Motor neuron (in vitro differentiated cells): ENCODE results near the gene TAF6. TPM values are rescaled to one million over a fixed set of nuclear protein-coding genes. Genes with fewer than 3 reads are reported as not detected.

Experiments
- ATAC-seq, 8 experiments: fragments of 200-7000 bp; cut with Tn5 transposase; replicated peaks in 6 of 8; 2 replicates each; pipeline ENCODE4 v1.8.0; 2021; ENCODE audit warnings: mild to moderate bottlenecking in 8 of 8, moderate library complexity in 8 of 8
- H3K27ac ChIP-seq, 2 donors: fragments of 250-450 bp; sonication (Bioruptor Pico); 2 replicates each; pipeline ENCODE4 v1.9.0; 2021; ENCODE audit warnings: antibody characterized with exemption in 2 of 2, mild to moderate bottlenecking in 2 of 2, moderate library complexity in 1 of 2
- H3K4me1 ChIP-seq, 2 donors: fragments of 250-450 bp; sonication (Bioruptor Pico); replicated peaks in 1 of 2; 2 replicates each; pipeline ENCODE4 v1.6.1; 2021; ENCODE audit warnings: antibody characterized with exemption in 2 of 2, mild to moderate bottlenecking in 2 of 2, moderate library complexity in 1 of 2
- H3K4me3 ChIP-seq, 5 donors: fragments of 250-450 bp; sonication (Bioruptor Pico); 2 replicates each; pipeline ENCODE4 v1.9.0; 2021; ENCODE audit warnings: antibody characterized with exemption in 5 of 5, mild to moderate bottlenecking in 5 of 5, moderate library complexity in 4 of 5
- WGBS, 10 experiments: fragments of 450-650 bp; shearing (Covaris generic); methylation state at CpG; one replicate each; pipeline ENCODE4 v1.0.0; 2022; 5-methylcytosine and 5-hydroxymethylcytosine counted together
- in situ Hi-C, 9 experiments: fragments of 400-800 bp; cut with MboI; loops; one replicate each; pipeline ENCODE4 v1.15.0; 2021; ENCODE audit warnings: low sequenced_read_pairs in 9 of 9, low pct_unique_long_range_greater_than_20kb in 2 of 9; ENCODE audit not compliant: unreplicated experiment in 9 of 9
- total RNA-seq, 8 experiments: library from RNA; unstranded; fragments of 300-600 nt; gene quantifications; 2 replicates each; pipeline versions ENCODE4 v1.2.3 to v1.2.4, GENCODE V29; 2022

TAF6 gene
- total RNA-seq: 10 to 100 TPM; 18.0 to 49.1 (median 33.5) TPM

- Histone ChIP-seq H3K4me3 (peak within 1 kb of the TSS; percentile 81 to 89 (median 88)), H3K27ac (peak within 1 kb of the TSS; percentile 98), H3K4me1 (peaks cover 4 to 9% of the 10 kb centered on the region in 2 donors)
- WGBS, 10 experiments: 0 to 7% (median 2%) methylated on average over 1 to 22 of the region's 49 CpGs; no CpG with 5 or more reads in 2 of the 10 experiments
- peak; percentile 83 to 90 (median 86) for ATAC-seq
- in situ Hi-C loops: no loop called here
These were observed at the start of gene TAF6, which contains the start of gene CNPY4 for GRCh38 chr7:100119072-100119969. TAF6 (minus strand) TSS chr7:100119358; CDS start chr7:100114209, 5,149 bp downstream. CNPY4 (plus strand) TSS chr7:100119634; CDS start chr7:100119745, 111 bp downstream.

- Histone ChIP-seq H3K27ac (no peak overlapping the region), H3K4me1 (peaks cover 18 to 32% of the 10 kb centered on the region in 2 donors), H3K4me3 (peak overlapping the region in 2 of 5 donors; percentile 15 to 17)
- in situ Hi-C loops: no loop called here
- WGBS, 10 experiments: 9 to 20% (median 15%) methylated on average over 2 to 4 of the region's 11 CpGs; no CpG with 5 or more reads in 7 of the 10 experiments
- peak; percentile 3 to 43 (median 29) for ATAC-seq
These were observed 48.8 kb upstream of the TAF6 start for GRCh38 chr7:100167912-100168323.

GRCh38 chr7:100166970-100167911, 48.1 kb upstream of the TAF6 start:
- no peak overlapping the region for H3K27ac ChIP-seq
- in situ Hi-C loops: no loop called here
- H3K4me1 ChIP-seq: peaks cover 18 to 32% of the 10 kb centered on the region in 2 donors

GRCh38 chr7:100166317-100166940, 47.3 kb upstream of the TAF6 start:
- no peak overlapping the region for H3K4me3 ChIP-seq
- 40 to 100% (median 81%) methylated on average over 1 to 8 of the region's 16 CpGs; no CpG with 5 or more reads in 7 of the 10 experiments for WGBS, 10 experiments
- no peak for ATAC-seq
- peaks cover 16 to 29% of the 10 kb centered on the region in 2 donors for H3K4me1 ChIP-seq
- in situ Hi-C loops: no loop called here
- H3K27ac ChIP-seq: no peak overlapping the region

More at GRCh38 chr7:100166970-100167911, 48.1 kb upstream of the TAF6 start:
- peak in 3 of 8 experiments; percentile 8 to 14 (median 9) for ATAC-seq
- 11 to 73% (median 42%) methylated on average over 1 to 4 of the region's 14 CpGs; no CpG with 5 or more reads in 4 of the 10 experiments for WGBS, 10 experiments
- H3K4me3 ChIP-seq: peak overlapping the region in 1 of 5 donors; percentile 15

- Histone ChIP-seq H3K4me3 (no peak overlapping the region), H3K4me1 (peaks cover 16 to 19% of the 10 kb centered on the region in 2 donors), H3K27ac (no peak overlapping the region)
- in situ Hi-C loops: no loop called here
- 79 to 94% (median 92%) methylated on average over 1 to 4 of the region's 5 CpGs; no CpG with 5 or more reads in 5 of the 10 experiments for WGBS, 10 experiments
- ATAC-seq: no peak
These were observed 44.7 kb upstream of the TAF6 start for GRCh38 chr7:100163871-100164270.

- peak in 2 of 8 experiments; percentile 9 to 36 for ATAC-seq
These were observed 43.9 kb upstream of the TAF6 start for GRCh38 chr7:100163006-100163531.

GRCh38 chr7:100160067-100160466, 40.9 kb upstream of the TAF6 start:
- peaks cover 6 to 10% of the 10 kb centered on the region in 2 donors for H3K4me1 ChIP-seq
- WGBS, 10 experiments: 88 to 100% (median 91%) methylated on average over 3 to 8 of the region's 18 CpGs; no CpG with 5 or more reads in 5 of the 10 experiments
- in situ Hi-C loops: no loop called here
- no peak overlapping the region for H3K4me3 ChIP-seq
- no peak for ATAC-seq
- no peak overlapping the region for H3K27ac ChIP-seq

More at GRCh38 chr7:100163006-100163531, 43.9 kb upstream of the TAF6 start:
- Histone ChIP-seq H3K4me1 (peaks cover 13% of the 10 kb centered on the region in 2 donors), H3K4me3 (no peak overlapping the region), H3K27ac (no peak overlapping the region)
- in situ Hi-C loops: no loop called here
- 47 to 100% (median 60%) methylated on average over 1 to 6 of the region's 6 CpGs; no CpG with 5 or more reads in 1 of the 10 experiments for WGBS, 10 experiments

- 34 to 96% (median 72%) methylated on average over 2 to 5 of the region's 7 CpGs; no CpG with 5 or more reads in 2 of the 10 experiments for WGBS, 10 experiments
- in situ Hi-C loops: no loop called here
- H3K4me1 ChIP-seq: peaks cover 6 to 10% of the 10 kb centered on the region in 2 donors
- peak overlapping the region; percentile 69 to 93 (median 83) for H3K4me3 ChIP-seq
- H3K27ac ChIP-seq: peak overlapping the region; percentile 50 to 54
- no peak for ATAC-seq
These were observed 40.0 kb upstream of the TAF6 start for GRCh38 chr7:100159099-100159623.

GRCh38 chr7:100158229-100159098, 39.3 kb upstream of the TAF6 start, which contains the start of gene TRAPPC14:
TRAPPC14 (minus strand) TSS chr7:100158723; CDS start chr7:100158499, 224 bp downstream.
- Histone ChIP-seq H3K4me3 (peak within 1 kb of the TSS; percentile 69 to 93 (median 83)), H3K27ac (peak within 1 kb of the TSS; percentile 50 to 54), H3K4me1 (peaks cover 6 to 10% of the 10 kb centered on the region in 2 donors)
- in situ Hi-C loops: no loop called here
- ATAC-seq: peak; percentile 81 to 91 (median 86)
- WGBS, 10 experiments: 0 to 33% (median 20%) methylated on average over 2 to 7 of the region's 87 CpGs; no CpG with 5 or more reads in 7 of the 10 experiments

GRCh38 chr7:100157334-100158228, 38.4 kb upstream of the TAF6 start:
- H3K27ac ChIP-seq: peak overlapping the region; percentile 50 to 54
- in situ Hi-C loops: no loop called here
- ATAC-seq: peak in 6 of 8 experiments; percentile 7 to 28 (median 14)
- 0 to 52% (median 33%) methylated on average over 1 to 9 of the region's 32 CpGs; no CpG with 5 or more reads in 3 of the 10 experiments for WGBS, 10 experiments
- H3K4me1 ChIP-seq: peaks cover 6 to 10% of the 10 kb centered on the region in 2 donors
- H3K4me3 ChIP-seq: peak overlapping the region; percentile 69 to 93 (median 83)
